GM23338 (cell line): ENCODE data around the gene PVALEF.

Experiments used
- CREB1 ChIP-seq: fragments of 250-450 bp; sonication (Bioruptor Pico); IDR thresholded peaks from 2 replicates; pipeline ENCODE4 v1.5.0; 2020; ENCODE audit warnings: low read depth, mild to moderate bottlenecking, moderate library complexity
- CTCF ChIP-seq, 2 experiments: fragments of 200-600 bp in 1 of 2; sonication (generic) in 1 of 2; conservative IDR thresholded peaks; 2 replicates each; pipeline versions ENCODE4 v1.5.1 to v1.6.1; 2016 to 2017; ENCODE audit warnings: antibody characterized with exemption in 2 of 2, low read depth in 2 of 2, mild to moderate bottlenecking in 2 of 2, moderate library complexity in 1 of 2
- EZH2 ChIP-seq: fragments of 200-600 bp; sonication (generic); IDR thresholded peaks from one replicate; pipeline ENCODE4 v1.8.0; 2017; ENCODE audit warnings: antibody characterized with exemption, mild to moderate bottlenecking, low read depth; ENCODE audit not compliant: unreplicated experiment
- EZH2phosphoT487 ChIP-seq: fragments of 200-600 bp; sonication (generic); IDR thresholded peaks from one replicate; pipeline ENCODE4 v1.8.1; 2018; ENCODE audit warnings: antibody characterized with exemption; ENCODE audit not compliant: unreplicated experiment
- JUNB ChIP-seq: IDR thresholded peaks from one replicate; pipeline ENCODE4 v1.6.1; 2016; ENCODE audit warnings: antibody characterized with exemption; ENCODE audit not compliant: unreplicated experiment
- POLR2AphosphoS5 ChIP-seq: IDR thresholded peaks from 2 replicates; pipeline ENCODE4 v1.6.1; 2016; ENCODE audit warnings: antibody characterized with exemption, low read depth
- REST ChIP-seq: IDR thresholded peaks from one replicate; pipeline ENCODE4 v1.6.1; 2018; ENCODE audit warnings: antibody characterized with exemption; ENCODE audit not compliant: unreplicated experiment
- STAT1 ChIP-seq: IDR thresholded peaks from one replicate; pipeline ENCODE4 v1.6.1; 2016; ENCODE audit warnings: antibody characterized with exemption; ENCODE audit not compliant: unreplicated experiment

GRCh38 chr17:81228834-81229665 is 63.7 kb downstream of the PVALEF start:
- TF ChIP-seq POLR2AphosphoS5 (no peak), CTCF (conservative IDR thresholded peaks at IDR 0.05; ENCODE audit: low read depth in 2 of 2) (no peak), EZH2 (no peak), STAT1 (no peak), CREB1 (CRISPR knock-in tag) (no peak), REST (no peak), JUNB (no peak), EZH2phosphoT487 (no peak)
